ENCODE results near the gene TMEM248.
A peak's percentile ranks its signal among the peaks of the same experiment; 100 is the strongest.
"Not testable (repeated sequence)": the region's sequence is repeated elsewhere in the genome, so short reads cannot be mapped to it uniquely, and the experiment has no call there.

Gene TMEM248, protein sequence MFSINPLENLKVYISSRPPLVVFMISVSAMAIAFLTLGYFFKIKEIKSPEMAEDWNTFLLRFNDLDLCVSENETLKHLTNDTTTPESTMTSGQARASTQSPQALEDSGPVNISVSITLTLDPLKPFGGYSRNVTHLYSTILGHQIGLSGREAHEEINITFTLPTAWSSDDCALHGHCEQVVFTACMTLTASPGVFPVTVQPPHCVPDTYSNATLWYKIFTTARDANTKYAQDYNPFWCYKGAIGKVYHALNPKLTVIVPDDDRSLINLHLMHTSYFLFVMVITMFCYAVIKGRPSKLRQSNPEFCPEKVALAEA

DNA sequence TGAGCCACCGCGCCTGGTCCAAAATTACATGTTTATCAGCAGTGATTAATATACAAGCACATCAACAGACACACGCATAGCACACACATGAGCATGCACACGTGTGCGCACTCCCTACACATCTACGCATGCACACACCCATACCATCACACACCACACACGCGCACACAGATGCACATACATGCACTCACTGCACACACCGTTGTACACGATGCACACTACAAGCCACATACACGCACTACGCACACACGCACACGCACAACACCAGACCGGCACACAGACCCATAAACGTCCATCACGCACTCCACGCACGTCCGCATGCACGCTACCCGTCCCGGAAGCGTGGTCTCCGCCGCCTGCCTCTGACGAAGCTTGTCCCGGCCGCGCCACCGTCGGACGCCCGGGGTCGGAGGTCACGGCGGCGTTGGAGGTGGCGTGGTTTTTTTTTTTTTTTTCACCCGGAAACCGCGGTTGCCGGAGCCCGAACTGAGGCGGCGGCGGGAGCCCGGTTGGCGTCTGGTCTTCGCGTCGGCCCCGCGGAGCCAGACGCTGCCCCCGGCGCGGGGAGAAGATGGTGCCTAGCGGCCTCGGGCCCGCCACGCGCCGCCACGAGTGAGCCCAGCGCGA lies at the start of gene TMEM248:
TSS of gene TMEM248 (plus strand) at position 457 of the 627 bp plus-strand sequence. CDS start 20,641 bp downstream, outside the sequence.
- peak; percentile 10 for DNase-seq

DNA sequence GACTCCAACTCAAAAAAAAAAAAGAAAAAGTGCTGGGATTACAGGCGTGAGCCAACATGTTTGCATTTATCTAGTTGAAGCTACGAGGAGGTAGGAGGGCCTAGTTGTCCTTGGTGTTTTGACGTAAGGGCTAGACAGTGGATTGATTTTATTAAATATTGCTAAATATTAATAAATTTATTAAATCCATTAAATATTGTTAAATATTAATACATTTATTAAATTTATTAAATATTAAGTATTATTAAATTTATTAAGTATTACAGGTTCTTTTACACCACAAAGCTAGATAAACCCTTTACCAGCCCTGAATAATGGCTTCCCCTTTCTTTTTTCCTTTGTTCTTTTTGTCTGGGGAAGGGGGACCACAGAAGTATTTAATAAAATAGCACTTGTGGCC lies 47.5 kb upstream of the TMEM248 start:
- DNase-seq = no peak

DNA sequence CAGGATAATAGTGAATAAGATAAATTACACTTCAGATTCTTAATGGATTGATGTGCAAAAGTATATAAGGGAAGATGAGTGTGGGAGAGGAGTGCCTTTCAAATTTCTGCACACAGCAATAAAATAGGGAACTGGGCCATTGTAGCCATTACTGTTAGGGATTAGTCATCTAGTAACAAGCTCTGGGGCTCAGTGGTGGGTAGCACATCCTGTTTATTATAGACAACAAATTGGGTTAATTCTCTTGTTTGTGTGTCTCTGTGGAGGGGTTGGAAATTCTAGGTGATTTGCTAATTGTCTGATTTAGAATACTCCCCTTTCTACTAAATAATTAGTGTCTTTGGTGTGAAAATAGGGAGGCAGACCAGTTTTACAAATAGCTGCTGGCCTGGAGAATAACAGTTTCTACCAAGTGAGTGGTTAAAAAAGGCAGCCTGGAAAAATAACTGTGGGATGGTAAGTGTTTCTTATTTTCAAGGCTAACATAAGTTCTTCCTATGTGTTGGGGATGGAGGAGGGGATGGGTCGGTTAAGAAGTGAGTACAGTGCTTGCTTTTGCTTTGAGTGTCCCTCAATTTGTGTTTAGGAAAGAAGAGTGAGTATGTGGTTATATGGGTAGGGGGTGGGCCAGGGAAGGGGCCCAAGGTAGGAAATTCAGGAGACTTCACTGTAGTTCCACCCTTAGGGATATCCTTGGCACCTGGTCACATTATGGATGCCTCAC lies 43.3 kb upstream of the TMEM248 start:
- DNase-seq = no peak

DNA sequence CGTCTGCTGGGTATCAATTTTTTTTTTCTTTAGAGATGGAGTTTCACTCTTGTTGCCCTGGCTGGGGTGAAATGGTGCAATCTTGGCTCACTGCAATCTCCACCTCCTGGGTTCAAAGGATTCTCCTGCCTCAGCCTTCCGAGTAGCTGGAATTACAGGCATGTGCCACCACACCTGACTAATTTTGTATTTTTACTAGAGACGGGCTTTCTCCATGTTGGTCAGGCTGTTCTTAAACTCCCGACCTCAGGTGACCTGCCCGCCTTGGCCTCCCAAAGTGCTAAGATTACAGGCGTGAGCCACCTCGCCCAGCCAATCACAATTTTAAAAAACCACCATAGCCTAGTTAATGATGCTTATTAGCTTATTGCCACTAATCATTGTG lies 42.7 kb upstream of the TMEM248 start:
- DNase-seq = not testable (repeated sequence)

DNA sequence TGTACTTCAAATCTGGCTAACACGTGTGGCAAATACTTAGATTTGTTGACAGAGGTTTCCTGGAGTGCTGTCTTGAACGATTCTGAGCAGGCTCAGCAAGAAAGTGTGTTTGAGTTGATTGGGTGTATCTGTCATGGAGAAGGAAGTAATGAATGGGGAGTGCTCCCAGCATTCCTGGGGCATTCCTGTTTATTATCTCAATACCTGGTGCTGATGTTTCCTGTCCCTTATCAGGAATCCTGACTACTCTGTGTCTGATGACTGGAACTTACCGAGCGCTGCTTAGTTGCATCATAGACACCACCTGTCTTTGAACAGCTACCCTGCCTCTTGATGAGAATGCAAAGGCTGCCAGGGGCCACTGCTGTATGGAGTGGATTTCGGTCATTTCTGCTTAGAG lies 41.0 kb upstream of the TMEM248 start:
- DNase-seq = peak; percentile 17

DNA sequence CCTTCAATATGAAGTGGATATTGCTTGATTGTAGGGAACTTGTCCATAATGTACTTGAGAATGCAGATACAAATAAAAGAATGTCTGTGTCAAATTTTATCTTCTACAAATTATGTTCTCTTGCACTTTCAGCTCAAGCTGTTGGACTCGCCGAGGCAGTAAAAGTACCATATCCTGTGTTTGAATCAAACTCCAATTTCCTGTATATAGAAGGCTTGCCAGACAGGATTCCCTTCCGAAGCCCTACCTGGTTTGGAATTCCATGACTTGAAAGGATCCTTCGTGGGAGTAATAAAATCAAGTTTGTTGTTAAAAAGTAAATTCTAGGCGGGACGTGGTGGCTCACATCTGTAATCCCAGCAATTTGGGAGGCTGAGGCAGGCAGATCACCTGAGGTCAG lies 40.4 kb upstream of the TMEM248 start:
- not testable (repeated sequence) for DNase-seq

DNA sequence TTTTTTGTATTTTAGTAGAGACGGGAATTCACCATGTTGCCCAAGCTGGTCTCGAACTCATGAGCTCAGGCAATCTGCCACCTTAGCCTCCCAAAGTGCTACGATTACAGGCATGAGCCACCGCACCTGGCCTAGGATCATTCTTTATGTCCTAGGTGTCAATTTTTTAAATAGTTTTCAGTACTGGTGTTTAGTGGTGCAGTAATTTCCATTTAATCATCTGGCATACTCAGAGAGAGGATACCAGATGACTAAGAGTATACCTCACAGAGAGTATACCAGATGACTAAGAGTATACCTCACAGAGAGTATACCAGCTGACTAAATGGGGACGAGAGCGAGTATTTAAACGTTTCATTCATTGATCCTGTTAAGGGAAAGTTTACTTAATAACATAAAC lies 37.3 kb upstream of the TMEM248 start:
- no peak for DNase-seq

DNA sequence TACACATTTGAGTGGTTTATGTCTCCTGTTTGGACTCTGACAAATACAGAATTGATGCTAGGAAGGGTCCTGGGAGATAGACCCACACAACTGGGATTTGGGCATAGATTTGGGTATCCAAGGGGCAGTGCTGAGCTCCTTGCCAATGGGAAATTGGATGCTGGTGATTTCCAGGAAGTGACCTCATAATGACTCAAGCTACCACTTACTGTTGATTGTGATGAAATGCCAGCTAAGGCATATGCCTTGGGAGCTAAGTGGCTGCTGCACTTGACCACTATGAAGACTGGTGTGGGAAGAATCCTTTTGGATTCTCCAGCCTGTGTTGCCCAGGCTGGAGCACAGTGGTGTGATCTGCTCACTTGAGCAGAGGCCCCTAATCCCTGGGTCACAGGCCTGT lies 36.5 kb upstream of the TMEM248 start:
- DNase-seq = not testable (repeated sequence)

DNA sequence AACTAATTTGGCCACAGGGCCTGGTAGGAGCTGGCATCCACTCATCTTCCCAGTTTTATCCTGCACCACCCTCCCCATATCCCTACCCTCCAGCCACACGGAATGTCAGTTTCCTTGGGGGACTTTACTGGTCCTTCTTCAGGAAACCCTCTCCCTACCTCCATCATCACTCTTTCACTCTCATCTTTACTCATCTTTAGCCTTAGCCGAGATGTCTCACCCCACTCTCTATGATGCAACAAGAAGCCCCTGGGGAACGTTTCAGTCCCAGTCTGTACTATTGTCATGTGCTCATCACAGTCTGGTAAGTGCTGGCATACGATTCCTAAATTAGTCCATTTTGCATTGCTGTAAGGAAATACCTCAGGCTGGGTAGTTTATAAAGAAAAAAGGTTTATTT lies 34.9 kb upstream of the TMEM248 start:
- DNase-seq = no peak

DNA sequence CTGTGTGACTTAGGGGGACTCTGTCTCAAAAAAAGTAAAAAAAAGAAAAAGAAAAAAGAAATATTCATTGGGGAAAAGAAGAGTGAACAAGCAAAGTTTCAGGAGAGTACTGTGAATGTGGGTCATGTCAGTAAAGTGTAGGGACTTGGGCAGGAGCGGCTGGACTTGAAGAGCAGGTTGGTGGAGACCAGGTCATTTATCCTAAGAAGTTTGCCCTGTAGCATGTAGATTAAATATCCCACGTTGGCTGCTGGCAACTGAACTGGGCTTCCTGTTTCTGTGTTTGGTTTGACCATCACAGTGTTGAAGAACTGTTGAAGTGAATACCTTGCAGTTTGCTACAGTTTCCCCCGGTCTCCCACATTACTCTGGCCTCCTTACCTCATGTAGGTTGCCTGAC lies 32.8 kb upstream of the TMEM248 start:
- not testable (repeated sequence) for DNase-seq

DNA sequence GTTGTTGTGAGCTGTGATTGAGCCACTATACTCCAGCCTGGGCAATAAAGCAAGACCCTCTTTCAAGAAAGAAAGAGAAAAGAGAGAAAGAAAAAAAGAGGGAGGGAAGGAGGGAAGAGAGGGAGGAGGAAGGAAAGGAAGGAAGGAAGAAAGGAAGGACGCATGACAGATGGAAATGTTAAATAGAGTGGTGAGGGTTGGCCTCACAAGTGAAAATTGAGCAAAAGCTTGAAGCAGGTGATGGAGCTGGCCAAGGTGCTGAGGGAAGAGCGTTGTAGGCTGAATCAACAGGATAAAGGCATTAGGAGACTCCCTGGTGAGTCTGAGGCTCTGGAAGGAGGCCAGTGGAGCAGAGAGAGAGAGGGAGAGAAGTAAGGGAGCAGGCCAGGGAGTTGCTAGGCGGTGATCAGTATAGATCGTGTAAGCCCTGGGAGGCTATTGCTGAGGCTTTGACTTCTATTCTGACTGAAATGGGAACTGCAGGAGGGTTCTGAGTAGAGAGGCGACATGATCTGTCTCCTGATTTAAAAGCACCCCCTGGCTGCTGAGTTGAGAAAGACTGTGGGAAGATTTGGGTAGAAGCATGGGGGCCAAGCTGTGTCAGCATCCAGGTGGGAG lies 26.5 kb upstream of the TMEM248 start:
- DNase-seq = no peak

DNA sequence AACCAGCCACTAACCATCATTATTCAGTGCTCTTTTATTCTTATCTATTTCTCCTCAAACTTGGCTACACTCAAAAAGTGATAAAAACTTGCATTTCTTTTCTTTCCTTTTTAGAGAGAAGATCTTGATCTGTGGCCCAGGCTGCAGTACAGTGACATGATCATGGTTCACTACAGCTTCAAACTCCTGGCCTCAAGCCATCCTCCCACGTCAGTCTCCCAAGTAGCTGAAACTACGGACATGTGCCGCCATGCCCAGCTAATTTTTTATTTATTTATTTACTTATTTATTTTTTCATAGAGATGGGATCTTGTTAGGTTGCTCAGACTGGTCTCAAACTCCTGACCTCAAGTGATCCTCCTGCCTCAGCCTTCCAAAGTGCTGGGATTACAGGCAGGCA lies 24.6 kb upstream of the TMEM248 start:
- DNase-seq = no peak

DNA sequence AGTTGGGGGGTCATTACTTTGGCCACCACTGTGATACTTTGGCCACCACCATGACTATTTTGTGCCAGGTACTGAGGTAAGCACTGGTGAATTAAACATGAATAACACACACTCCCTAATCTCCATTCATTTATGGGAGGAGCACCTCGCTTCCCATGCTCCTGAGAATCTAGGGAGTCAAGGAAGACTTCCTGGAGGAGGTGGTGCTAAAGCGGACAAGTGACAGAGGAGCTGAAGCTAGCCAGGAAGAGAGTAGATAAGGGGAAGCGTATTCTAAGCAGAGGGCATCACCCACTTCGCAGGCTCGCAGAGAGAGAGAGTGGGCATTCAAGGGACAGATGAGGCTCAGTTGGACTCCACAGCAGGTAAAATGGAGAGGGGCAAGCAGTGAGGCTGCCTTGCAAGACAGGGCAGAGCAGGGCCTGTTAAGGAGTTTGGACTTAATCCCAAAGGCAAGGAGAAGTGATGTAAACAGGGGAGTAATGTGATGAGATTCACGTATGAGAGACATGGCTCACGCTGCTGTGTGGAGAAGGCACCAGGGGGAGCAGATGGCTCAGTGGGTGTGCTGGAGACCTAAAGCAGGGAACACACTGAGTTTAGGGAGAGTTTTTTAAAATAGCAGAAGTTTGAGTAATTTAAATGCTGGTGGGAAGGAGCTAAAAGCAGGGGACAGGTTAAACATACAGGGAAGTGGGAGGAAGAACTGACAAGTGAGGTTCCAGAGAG lies 21.3 kb upstream of the TMEM248 start:
- no peak for DNase-seq

DNA sequence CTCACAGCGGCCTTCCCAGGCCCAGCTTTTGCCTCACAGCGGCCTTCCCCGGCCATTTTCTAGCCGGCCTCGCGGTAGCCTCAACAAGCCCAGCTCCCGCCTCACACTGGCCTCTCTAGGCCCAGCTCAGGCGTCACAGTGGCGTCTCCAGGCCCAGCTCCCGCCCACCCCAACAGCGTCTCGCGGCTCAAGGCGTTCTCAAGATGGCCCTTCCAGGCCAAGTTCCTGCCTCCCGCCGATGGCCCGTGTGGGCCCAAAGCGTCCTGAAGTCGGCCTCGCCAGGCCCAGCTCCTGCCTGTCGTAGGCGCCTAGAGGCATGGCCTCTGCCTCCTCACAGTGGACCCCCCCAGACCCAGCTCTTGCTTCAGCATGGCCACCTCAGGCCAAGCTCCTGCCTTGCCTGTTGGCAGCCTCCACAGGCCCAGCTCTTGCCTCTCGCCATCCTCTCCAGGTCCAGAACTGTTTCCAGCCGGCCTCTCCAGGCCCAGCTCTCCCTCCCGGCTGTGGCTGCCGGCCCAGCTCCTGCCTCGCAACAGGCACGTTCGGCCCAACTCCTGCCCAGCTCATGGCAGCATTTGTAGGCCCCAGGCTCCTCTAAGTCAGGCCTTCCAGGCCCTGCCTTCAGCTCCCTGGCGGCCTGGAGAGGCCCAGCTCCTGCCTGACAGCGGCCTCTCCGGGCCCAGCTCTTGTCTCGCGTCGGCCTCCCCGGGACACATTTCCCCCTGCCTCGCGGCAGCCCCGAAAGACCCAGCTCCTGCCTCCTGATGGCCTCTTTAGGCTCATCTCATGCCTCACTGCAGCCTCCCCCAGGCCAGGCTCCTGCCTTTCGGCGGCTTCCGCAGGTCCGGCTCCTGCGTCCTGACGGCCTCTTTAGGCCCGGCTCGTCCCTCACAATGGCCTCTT lies 18.8 kb upstream of the TMEM248 start:
- DNase-seq = no peak

DNA sequence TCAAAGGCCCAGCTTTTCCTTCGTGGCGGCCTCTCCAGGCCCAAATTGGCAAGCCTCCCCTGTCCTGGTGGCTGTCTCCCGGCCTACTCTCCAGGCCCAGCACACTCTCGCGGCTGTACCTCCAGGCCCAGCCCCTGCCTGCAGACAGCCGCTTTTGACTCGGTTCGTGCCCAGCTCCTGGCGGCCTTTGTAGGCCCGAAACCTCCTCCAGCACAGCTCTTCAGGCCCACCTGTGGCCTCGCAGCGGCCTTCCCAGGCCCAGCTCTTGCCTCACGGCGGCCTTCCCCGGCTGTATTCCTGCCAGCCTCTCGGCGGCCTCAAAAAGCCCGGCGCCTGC lies 18.2 kb upstream of the TMEM248 start:
- DNase-seq = no peak

DNA sequence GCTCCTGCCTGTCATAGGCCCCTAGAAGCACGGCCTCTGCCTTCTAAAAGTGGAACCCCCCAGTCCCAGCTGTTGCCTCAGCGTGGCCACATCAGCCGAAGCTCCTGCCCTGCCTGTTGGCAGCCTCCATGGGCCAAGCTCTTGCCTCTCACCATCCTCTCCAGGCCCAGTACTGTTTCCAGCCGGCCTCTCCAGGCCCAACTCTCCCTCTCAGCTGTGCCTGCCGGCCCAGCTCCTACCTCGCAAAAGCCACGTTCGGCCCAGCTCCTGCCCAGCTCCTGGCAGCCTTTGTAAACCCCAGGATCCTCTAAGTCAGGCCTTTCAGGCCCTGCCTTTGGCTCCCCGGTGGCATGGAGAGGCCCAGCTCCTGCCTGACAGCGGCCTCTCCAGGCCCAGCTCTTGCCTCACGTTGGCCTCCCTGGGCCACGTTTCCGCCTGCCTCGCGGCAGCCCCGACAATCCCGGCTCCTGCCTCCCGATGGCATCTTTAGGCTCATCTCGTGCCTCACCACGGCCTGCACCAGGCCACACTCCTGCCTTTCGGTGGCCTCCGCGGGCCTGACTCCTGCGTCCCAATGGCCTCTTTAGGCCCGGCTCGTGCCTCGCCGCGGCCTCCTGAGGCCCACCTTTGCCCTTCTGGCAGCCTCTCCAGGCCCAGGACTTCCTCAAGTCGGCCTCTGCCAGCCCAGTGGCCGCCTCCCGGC lies 17.5 kb upstream of the TMEM248 start:
- no peak for DNase-seq

DNA sequence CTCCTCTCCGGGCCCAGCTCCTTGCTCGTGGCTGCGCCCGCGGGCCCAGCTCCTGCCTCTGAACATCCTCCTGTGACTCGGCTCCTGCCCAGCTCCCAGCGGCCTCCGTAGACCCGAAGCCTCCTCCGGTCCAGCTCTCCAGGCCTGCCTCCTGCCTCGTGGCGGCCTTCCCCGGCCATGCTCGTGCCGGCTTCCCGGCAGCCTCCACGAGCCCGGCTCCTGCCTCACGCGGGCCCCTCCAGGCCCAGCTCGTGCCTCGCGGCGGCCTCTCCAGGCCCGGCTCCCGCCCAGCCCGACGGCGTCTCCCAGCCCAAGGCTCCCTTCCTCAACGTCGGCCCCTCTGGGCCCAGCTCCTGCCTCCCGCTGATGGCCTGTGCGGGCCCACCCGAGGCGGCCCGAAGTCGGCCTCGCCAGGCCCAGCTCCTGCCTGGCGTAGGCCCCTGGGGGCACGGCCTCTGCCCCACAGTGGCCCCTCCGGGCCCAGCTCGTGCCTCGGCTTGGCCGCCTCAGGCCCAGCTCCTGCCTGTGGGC lies 16.9 kb upstream of the TMEM248 start:
- DNase-seq = no peak

DNA sequence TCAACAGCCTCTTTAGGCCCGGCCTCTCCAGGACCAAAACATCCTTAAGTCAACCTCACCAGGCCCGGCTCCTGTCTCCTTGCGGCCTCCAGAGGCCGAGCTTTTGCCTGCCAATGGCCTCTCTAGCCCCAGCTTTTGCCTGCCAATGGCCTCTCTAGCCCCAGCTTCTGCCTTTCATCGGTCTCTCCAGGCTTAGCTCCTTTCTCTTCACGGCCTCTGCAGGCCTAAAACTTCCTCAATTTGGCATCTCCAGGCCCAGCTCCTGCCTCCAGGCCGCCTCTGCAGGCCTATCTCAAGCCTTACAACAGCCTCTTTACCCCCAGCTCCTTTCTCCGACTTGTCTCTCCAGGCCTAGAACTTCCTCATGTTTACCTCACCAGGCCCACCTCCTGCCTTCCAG lies 15.7 kb upstream of the TMEM248 start:
- DNase-seq = no peak

DNA sequence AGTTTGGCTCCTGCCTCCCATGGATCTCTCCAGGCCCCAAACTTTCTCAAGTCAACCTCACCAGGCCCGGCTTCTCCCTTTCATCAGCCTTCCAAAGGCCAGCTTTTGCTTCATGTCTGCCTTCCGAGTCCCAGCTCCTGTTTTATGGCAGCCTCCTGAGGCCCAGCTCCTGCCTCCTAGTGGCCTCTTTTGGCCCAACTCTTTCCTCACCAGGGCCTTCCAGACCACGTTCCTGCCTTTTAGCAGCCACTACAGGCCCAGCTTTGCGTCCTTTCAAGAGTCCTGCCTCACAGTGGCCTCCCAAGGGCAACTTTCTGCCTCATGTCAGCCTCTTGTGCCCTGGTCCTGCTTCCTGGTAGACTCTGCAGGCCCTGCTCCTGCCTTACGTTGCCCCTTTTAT lies 15.3 kb upstream of the TMEM248 start:
- no peak for DNase-seq

DNA sequence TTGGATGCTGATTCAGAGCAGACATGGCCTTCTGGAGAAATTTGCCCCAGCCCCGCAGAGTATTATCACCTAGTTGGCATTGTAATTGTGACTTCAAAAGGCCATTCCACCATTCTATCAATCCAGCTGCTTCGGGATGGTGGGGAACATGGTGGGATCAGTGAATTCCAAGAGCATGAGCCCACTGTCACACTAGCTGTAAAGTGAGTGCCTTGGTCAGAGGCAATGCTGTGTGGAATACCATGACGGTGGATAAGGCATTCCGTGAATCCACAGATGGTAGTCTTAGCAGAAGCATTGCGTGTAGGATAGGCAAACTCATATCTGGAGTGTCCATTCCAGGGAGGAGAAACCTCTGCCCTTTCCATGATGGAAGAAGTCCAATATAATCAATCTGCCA lies 13.3 kb upstream of the TMEM248 start:
- DNase-seq = no peak

DNA sequence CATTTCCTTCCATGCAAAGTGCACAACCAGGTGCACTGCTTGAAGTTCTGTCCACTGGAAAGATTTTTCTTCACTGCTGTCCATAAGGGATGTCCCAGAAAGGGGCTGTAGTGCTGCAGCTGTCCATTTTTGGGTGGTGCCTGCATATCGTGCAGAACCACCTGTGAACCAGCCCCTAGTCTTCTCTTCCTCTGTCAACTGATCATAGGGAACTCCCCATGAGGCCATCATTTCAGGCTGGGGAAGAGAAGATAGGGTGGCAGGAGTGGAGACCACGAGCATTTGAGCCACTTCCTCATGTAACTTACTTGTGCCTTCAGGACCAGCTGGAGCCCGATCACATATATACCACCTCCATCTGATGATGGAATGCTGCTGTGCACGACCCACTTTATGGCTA lies 12.4 kb upstream of the TMEM248 start:
- DNase-seq = not testable (repeated sequence)
